Measurements from ENCODE around the gene BTLA. TPM values are rescaled to one million over a fixed set of nuclear protein-coding genes. Genes with fewer than 3 reads are reported as not detected.

The BTLA gene
- total and polyA plus RNA-seq, 10 of the 15 experiments (the other 5 are each of a cell fraction or from before 2014, with no cell fraction given), result 55.4 to 134 (median 84.2) TPM

DNA sequence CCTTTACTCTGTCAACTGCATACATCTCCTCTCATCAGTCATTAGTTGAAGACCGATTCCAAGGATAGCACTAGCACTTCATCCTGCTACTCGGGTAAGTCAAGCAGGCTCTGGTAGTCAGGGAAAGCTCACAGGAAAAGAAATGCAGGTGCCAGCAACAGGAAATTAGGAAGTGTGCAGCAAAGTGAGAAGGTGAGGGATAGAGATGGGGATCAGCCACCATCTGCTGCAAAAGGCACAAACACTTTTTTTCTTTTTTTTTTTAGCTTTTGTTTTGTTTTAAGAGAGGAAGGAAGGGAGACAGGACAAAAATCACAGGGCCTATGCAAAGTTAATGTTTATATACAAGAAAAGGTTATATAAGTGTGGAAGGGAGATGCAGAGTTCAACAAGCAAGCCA, 9.0 kb upstream of the BTLA start:
- ChIA-PET RAD21 (ENCODE audit: unreplicated experiment) (interaction anchor here (1.4 to 2.1 kb wide), 2 partner anchors 9 to 11 kb away, joined by 3 to 5 read pairs; partner anchors contain the start of gene BTLA), POLR2A (interaction anchor here (1.1 to 1.6 kb wide), 2 partner anchors 9 to 98 kb away, joined by 3 to 5 read pairs; partner anchors contain the start of gene BTLA), CTCF (interaction anchor here (0.6 to 3.2 kb wide), 3 partner anchors 10 to 180 kb away, joined by 3 to 17 read pairs (median 3); partner anchors contain the start of gene BTLA), SMC1A (ENCODE audit: uncharacterized antibody, unreplicated experiment) (interaction anchor here (1.0 to 1.9 kb wide), 7 partner anchors 10 to 397 kb away, joined by 3 to 9 read pairs (median 3); no protein-coding TSS in a partner anchor)
- intact Hi-C loops (cut with micrococcal nuclease; ENCODE audit: unreplicated experiment), result no loop called here
- peaks cover 5% of the 10 kb centered on the region; the same call in 2 of the 3 replicates for H3K9me3 ChIP-seq (replicated peaks; ENCODE audit: control insufficient read depth, insufficient read depth, low read length)
- ATAC-seq (no peak), FAIRE-seq (no peak), DNase-seq (ENCODE audit: low read depth, low spot score) (no peak)
- H3K9ac ChIP-seq (ENCODE audit: control insufficient read depth, insufficient read depth, low read length), result no peak overlapping the region
- H2AFZ ChIP-seq (ENCODE audit: control insufficient read depth, low read depth, low read length), result no peak overlapping the region
- no peaks in the 10 kb centered on the region for H3K79me2 ChIP-seq (ENCODE audit: control insufficient read depth, insufficient read depth, low read length)
- TF ChIP-seq NFYB (IDR thresholded peaks at IDR 0.05; ENCODE audit: insufficient read depth, low read depth, low read length) (no peak), MTA2 (IDR thresholded peaks at IDR 0.05; ENCODE audit: low read depth) (no peak), RBBP5 (conservative IDR thresholded peaks at IDR 0.05) (no peak), IKZF1 (conservative IDR thresholded peaks at IDR 0.05) (no peak), ZSCAN29 (IDR thresholded peaks at IDR 0.05) (no peak), TAF1 (IDR thresholded peaks at IDR 0.05; ENCODE audit: borderline replicate concordance, low read depth, low read length) (no peak), PML (IDR thresholded peaks at IDR 0.05; ENCODE audit: low read length) (no peak)
- in situ Hi-C loops (cut with MboI), result no loop called here
- H3K27ac ChIP-seq (ENCODE audit: control insufficient read depth, insufficient read depth), result no peak overlapping the region
- H3K4me1 ChIP-seq (ENCODE audit: control insufficient read depth, insufficient read depth, low read length), result peaks cover 31% of the 10 kb centered on the region
- H4K20me1 ChIP-seq (ENCODE audit: control insufficient read depth, insufficient read depth), result no peaks in the 10 kb centered on the region
- no peak overlapping the region for H3K4me2 ChIP-seq (ENCODE audit: control insufficient read depth, insufficient read depth)
- no peaks in the 10 kb centered on the region for H3K36me3 ChIP-seq (ENCODE audit: control insufficient read depth in 2 of 2, insufficient read depth in 2 of 2, low read length in 1 of 2)
- WGBS (ENCODE audit: insufficient coverage, insufficient replicate concordance, low lambda C conversion rate, missing lambda C conversion rate), result 80% methylated on average over 2 of the region's 2 CpGs
- H3K27me3 ChIP-seq (replicated peaks in 1 of 2; ENCODE audit: control insufficient read depth in 2 of 2, insufficient read depth in 2 of 2, low read length in 1 of 2), result no peaks in the 10 kb centered on the region
- no TSS peak for BruUV-seq (replicated peaks)
- no peak overlapping the region for H3K4me3 ChIP-seq

- 0% methylated on average over 2 of the region's 2 CpGs for WGBS (ENCODE audit: insufficient coverage, insufficient replicate concordance, low lambda C conversion rate, missing lambda C conversion rate)
- no peak for TF ChIP-seq RELB (IDR thresholded peaks at IDR 0.05; ENCODE audit: low read depth)
- TF ChIP-seq JUNB (IDR thresholded peaks at IDR 0.05), result no peak
- TF ChIP-seq SMARCA5 (IDR thresholded peaks at IDR 0.05), result no peak
- no peak for TF ChIP-seq POLR2AphosphoS2 (IDR thresholded peaks at IDR 0.05; ENCODE audit: low read depth, low read length)
- TF ChIP-seq RAD51 (IDR thresholded peaks at IDR 0.05), result no peak
- TF ChIP-seq, protein P1, sequence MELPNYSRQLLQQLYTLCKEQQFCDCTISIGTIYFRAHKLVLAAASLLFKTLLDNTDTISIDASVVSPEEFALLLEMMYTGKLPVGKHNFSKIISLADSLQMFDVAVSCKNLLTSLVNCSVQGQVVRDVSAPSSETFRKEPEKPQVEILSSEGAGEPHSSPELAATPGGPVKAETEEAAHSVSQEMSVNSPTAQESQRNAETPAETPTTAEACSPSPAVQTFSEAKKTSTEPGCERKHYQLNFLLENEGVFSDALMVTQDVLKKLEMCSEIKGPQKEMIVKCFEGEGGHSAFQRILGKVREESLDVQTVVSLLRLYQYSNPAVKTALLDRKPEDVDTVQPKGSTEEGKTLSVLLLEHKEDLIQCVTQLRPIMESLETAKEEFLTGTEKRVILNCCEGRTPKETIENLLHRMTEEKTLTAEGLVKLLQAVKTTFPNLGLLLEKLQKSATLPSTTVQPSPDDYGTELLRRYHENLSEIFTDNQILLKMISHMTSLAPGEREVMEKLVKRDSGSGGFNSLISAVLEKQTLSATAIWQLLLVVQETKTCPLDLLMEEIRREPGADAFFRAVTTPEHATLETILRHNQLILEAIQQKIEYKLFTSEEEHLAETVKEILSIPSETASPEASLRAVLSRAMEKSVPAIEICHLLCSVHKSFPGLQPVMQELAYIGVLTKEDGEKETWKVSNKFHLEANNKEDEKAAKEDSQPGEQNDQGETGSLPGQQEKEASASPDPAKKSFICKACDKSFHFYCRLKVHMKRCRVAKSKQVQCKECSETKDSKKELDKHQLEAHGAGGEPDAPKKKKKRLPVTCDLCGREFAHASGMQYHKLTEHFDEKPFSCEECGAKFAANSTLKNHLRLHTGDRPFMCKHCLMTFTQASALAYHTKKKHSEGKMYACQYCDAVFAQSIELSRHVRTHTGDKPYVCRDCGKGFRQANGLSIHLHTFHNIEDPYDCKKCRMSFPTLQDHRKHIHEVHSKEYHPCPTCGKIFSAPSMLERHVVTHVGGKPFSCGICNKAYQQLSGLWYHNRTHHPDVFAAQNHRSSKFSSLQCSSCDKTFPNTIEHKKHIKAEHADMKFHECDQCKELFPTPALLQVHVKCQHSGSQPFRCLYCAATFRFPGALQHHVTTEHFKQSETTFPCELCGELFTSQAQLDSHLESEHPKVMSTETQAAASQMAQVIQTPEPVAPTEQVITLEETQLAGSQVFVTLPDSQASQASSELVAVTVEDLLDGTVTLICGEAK (IDR thresholded peaks at IDR 0.05; ENCODE audit: borderline replicate concordance), result no peak
These were observed 6.6 kb upstream of the BTLA start for GRCh38 chr3:112505907-112506306.

More at GRCh38 chr3:112505907-112506306, 6.6 kb upstream of the BTLA start:
- FAIRE-seq (no peak), ATAC-seq (peak; percentile 61), DNase-seq (ENCODE audit: low read depth, low spot score) (no peak)
- Histone ChIP-seq H4K20me1 (ENCODE audit: control insufficient read depth, insufficient read depth) (no peaks in the 10 kb centered on the region), H3K79me2 (ENCODE audit: control insufficient read depth, insufficient read depth, low read length) (no peaks in the 10 kb centered on the region), H3K4me1 (ENCODE audit: control insufficient read depth, insufficient read depth, low read length) (peaks cover 32% of the 10 kb centered on the region), H3K36me3 (ENCODE audit: control insufficient read depth in 2 of 2, insufficient read depth in 2 of 2, low read length in 1 of 2) (no peaks in the 10 kb centered on the region), H3K9ac (ENCODE audit: control insufficient read depth, insufficient read depth, low read length) (no peak overlapping the region), H3K9me3 (replicated peaks; ENCODE audit: control insufficient read depth, insufficient read depth, low read length) (no peaks in the 10 kb centered on the region; the same call in 2 of the 3 replicates), H2AFZ (ENCODE audit: control insufficient read depth, low read depth, low read length) (peak overlapping the region; percentile 34; the same call in 1 of the 2 replicates), H3K27me3 (replicated peaks in 1 of 2; ENCODE audit: control insufficient read depth in 2 of 2, insufficient read depth in 2 of 2, low read length in 1 of 2) (no peaks in the 10 kb centered on the region), H3K4me3 (no peak overlapping the region), H3K4me2 (ENCODE audit: control insufficient read depth, insufficient read depth) (0 out of 2 replicates have a peak overlapping the region, but pooled peaks have one; percentile 22), H3K27ac (ENCODE audit: control insufficient read depth, insufficient read depth) (peak overlapping the region; percentile 46)
- CTCF ChIA-PET, result no interaction called here
- SMC1A ChIA-PET (ENCODE audit: uncharacterized antibody, unreplicated experiment), result interaction anchor here (0.9 to 12.0 kb wide), 3 partner anchors 9 to 373 kb away, joined by 3 to 143 read pairs (median 3); partner anchors contain the start of gene GCSAM
- RAD21 ChIA-PET (ENCODE audit: unreplicated experiment), result interaction anchor here (1.4 to 3.7 kb wide), 3 partner anchors 8 to 13 kb away, joined by 4 to 14 read pairs (median 4); no protein-coding TSS in a partner anchor
- intact Hi-C loops (cut with micrococcal nuclease; ENCODE audit: unreplicated experiment), result no loop called here
- no TSS peak for BruUV-seq (replicated peaks)
- in situ Hi-C loops (cut with MboI), result no loop called here
- POLR2A ChIA-PET, result interaction anchor here (1.1 kb wide), 2 partner anchors 8 to 17 kb away, joined by 3 to 4 read pairs; no protein-coding TSS in a partner anchor
